BLaER1 (cell line): Measurements from ENCODE around the gene RNASEH2A.
"Not testable (repeated sequence)": the region's sequence is repeated elsewhere in the genome, so short reads cannot be mapped to it uniquely, and the experiment has no call there.

Experiments used
- H3K27ac ChIP-seq: shearing (Covaris generic); formaldehyde crosslinking; 2 replicates; pipeline ENCODE4 v1.8.1; 2022
- H3K27me3 ChIP-seq: shearing (Covaris generic); formaldehyde crosslinking; 2 replicates; pipeline ENCODE4 v1.8.1; 2022
- H3K36me3 ChIP-seq: shearing (Covaris generic); formaldehyde crosslinking; 2 replicates; pipeline ENCODE4 v1.8.1; 2022
- H3K4me1 ChIP-seq: shearing (Covaris generic); formaldehyde crosslinking; 2 replicates; pipeline ENCODE4 v1.8.1; 2022
- H3K4me2 ChIP-seq: shearing (Covaris generic); formaldehyde crosslinking; 2 replicates; pipeline ENCODE4 v1.8.1; 2022
- H3K4me3 ChIP-seq: shearing (Covaris generic); formaldehyde crosslinking; 2 replicates; pipeline ENCODE4 v1.8.1; 2022
- H3K9ac ChIP-seq: shearing (Covaris generic); formaldehyde crosslinking; 2 replicates; pipeline ENCODE4 v1.8.1; 2022
- H3K9me3 ChIP-seq: shearing (Covaris generic); formaldehyde crosslinking; 2 replicates; pipeline ENCODE4 v1.8.1; 2022
- H4K20me1 ChIP-seq: shearing (Covaris generic); formaldehyde crosslinking; 2 replicates; pipeline ENCODE4 v1.8.1; 2022
- Cebpa-rat ChIP-seq: shearing (Covaris generic); IDR thresholded peaks from 2 replicates; pipeline ENCODE4 v1.8.1; 2022

RNASEH2A gene

GRCh38 chr19:12838886-12839756, 32.7 kb downstream of the RNASEH2A start:
- Histone ChIP-seq H3K9ac (no peak overlapping the region), H3K27ac (no peak overlapping the region), H3K27me3 (peaks cover 89% of the 10 kb centered on the region), H3K4me2 (peak overlapping the region; percentile 83), H3K9me3 (no peaks in the 10 kb centered on the region), H3K36me3 (no peaks in the 10 kb centered on the region), H3K4me1 (peaks cover 47% of the 10 kb centered on the region), H4K20me1 (peaks cover 59% of the 10 kb centered on the region), H3K4me3 (peak overlapping the region; percentile 66)
- TF ChIP-seq Cebpa-rat: no peak

GRCh38 chr19:12840091-12841079, 34.0 kb downstream of the RNASEH2A start:
- Histone ChIP-seq H4K20me1 (peaks cover 48% of the 10 kb centered on the region), H3K4me2 (peak overlapping the region; percentile 66), H3K27me3 (peaks cover 81% of the 10 kb centered on the region), H3K36me3 (no peaks in the 10 kb centered on the region), H3K4me3 (peak overlapping the region; percentile 28; the same call in 1 of the 2 replicates), H3K4me1 (peaks cover 36% of the 10 kb centered on the region), H3K9me3 (no peaks in the 10 kb centered on the region), H3K27ac (no peak overlapping the region), H3K9ac (no peak overlapping the region)
- TF ChIP-seq Cebpa-rat: no peak

GRCh38 chr19:12841094-12841493, 34.7 kb downstream of the RNASEH2A start:
- Histone ChIP-seq H3K9me3 (no peaks in the 10 kb centered on the region), H3K9ac (no peak overlapping the region), H3K36me3 (no peaks in the 10 kb centered on the region), H3K4me3 (peak overlapping the region; percentile 28; the same call in 1 of the 2 replicates), H4K20me1 (peaks cover 44% of the 10 kb centered on the region), H3K27ac (no peak overlapping the region), H3K4me1 (peaks cover 30% of the 10 kb centered on the region), H3K27me3 (peaks cover 81% of the 10 kb centered on the region), H3K4me2 (peak overlapping the region; percentile 66)
- TF ChIP-seq Cebpa-rat: no peak

- Histone ChIP-seq H3K4me3 (no peak overlapping the region), H3K9me3 (no peaks in the 10 kb centered on the region), H3K4me2 (no peak overlapping the region), H4K20me1 (peaks cover 32% of the 10 kb centered on the region), H3K27me3 (peaks cover 81% of the 10 kb centered on the region), H3K27ac (no peak overlapping the region), H3K4me1 (peaks cover 31% of the 10 kb centered on the region), H3K9ac (no peak overlapping the region), H3K36me3 (no peaks in the 10 kb centered on the region)
- TF ChIP-seq Cebpa-rat: no peak
Observed at GRCh38 chr19:12842511-12842910, 36.1 kb downstream of the RNASEH2A start.

GRCh38 chr19:12843328-12843727, 36.9 kb downstream of the RNASEH2A start:
- Histone ChIP-seq H3K4me3 (no peak overlapping the region), H3K27ac (no peak overlapping the region), H3K9ac (no peak overlapping the region), H3K4me1 (peaks cover 26% of the 10 kb centered on the region), H3K36me3 (no peaks in the 10 kb centered on the region), H3K4me2 (no peak overlapping the region), H4K20me1 (peaks cover 26% of the 10 kb centered on the region), H3K9me3 (no peaks in the 10 kb centered on the region), H3K27me3 (peaks cover 73% of the 10 kb centered on the region)
- TF ChIP-seq Cebpa-rat: no peak

- Histone ChIP-seq H3K36me3 (no peaks in the 10 kb centered on the region), H3K4me2 (no peak overlapping the region), H3K27ac (no peak overlapping the region), H3K27me3 (peaks cover 64% of the 10 kb centered on the region), H4K20me1 (peaks cover 26% of the 10 kb centered on the region), H3K4me1 (peaks cover 18% of the 10 kb centered on the region), H3K4me3 (no peak overlapping the region), H3K9me3 (no peaks in the 10 kb centered on the region), H3K9ac (no peak overlapping the region)
- no peak for TF ChIP-seq Cebpa-rat
Observed at GRCh38 chr19:12843999-12844732, 37.8 kb downstream of the RNASEH2A start.

- not testable (repeated sequence) for H3K9me3 ChIP-seq
- H3K27me3 ChIP-seq: peaks cover 40% of the 10 kb centered on the region
Observed at GRCh38 chr19:12846613-12847012, 40.2 kb downstream of the RNASEH2A start.

GRCh38 chr19:12847159-12848139, 41.1 kb downstream of the RNASEH2A start:
- Histone ChIP-seq H3K27me3 (peaks cover 31% of the 10 kb centered on the region), H3K4me2 (peak overlapping the region; percentile 81), H3K36me3 (no peaks in the 10 kb centered on the region)

More at GRCh38 chr19:12846613-12847012, 40.2 kb downstream of the RNASEH2A start:
- H3K4me1 ChIP-seq, H3K36me3 ChIP-seq, H3K9ac ChIP-seq, H4K20me1 ChIP-seq, H3K4me3 ChIP-seq, H3K27ac ChIP-seq: not testable (repeated sequence)
- peak overlapping the region; percentile 81; the same call in 1 of the 2 replicates for H3K4me2 ChIP-seq

More at GRCh38 chr19:12847159-12848139, 41.1 kb downstream of the RNASEH2A start:
- peak overlapping the region; percentile 52 for H3K4me3 ChIP-seq
- TF ChIP-seq Cebpa-rat: no peak
- no peaks in the 10 kb centered on the region for H3K9me3 ChIP-seq
- H3K9ac ChIP-seq: no peak overlapping the region
- H3K27ac ChIP-seq: no peak overlapping the region
- no peaks in the 10 kb centered on the region for H4K20me1 ChIP-seq
- H3K4me1 ChIP-seq: peaks cover 5% of the 10 kb centered on the region; the same call in 1 of the 2 replicates
